Activated CD8-positive, alpha-beta memory T cell treated with anti-CD3 and anti-CD28 coated beads for 24 hours (primary cell): ENCODE results near the gene TAGLN3.
A peak's percentile ranks its signal among the peaks of the same experiment; 100 is the strongest.
"Not testable (repeated sequence)": the region's sequence is repeated elsewhere in the genome, so short reads cannot be mapped to it uniquely, and the experiment has no call there.

Source experiments
- DNase-seq: peaks from one replicate; pipeline ENCODE4 v3.0.0-alpha.2; 2020

Gene TAGLN3

DNA sequence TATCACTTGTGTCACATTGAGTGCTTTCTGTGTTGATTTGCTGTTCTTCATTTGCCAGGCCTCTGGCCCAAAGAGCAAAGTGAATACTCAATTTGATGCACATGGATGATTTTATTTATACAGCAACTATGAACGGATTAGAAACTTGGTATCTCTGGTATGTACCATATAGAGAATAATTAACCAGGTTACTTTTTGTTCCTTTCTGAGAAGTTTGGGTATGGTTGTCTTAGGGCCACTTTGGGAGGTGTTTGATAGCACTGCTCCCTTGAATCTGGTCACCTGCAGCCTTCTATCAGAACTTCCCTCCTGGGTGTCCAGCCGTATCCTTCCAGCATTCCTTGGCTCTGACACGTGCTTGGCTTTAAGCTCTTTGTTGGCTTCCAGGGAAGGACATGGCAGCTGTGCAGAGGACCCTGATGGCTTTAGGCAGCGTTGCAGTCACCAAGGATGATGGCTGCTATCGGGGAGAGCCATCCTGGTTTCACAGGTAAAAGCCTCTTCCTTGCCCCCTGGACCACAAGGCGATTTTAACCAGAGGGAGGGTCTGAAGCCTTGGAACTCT is 12.7 kb downstream of the TAGLN3 start:
- no peak for DNase-seq

DNA sequence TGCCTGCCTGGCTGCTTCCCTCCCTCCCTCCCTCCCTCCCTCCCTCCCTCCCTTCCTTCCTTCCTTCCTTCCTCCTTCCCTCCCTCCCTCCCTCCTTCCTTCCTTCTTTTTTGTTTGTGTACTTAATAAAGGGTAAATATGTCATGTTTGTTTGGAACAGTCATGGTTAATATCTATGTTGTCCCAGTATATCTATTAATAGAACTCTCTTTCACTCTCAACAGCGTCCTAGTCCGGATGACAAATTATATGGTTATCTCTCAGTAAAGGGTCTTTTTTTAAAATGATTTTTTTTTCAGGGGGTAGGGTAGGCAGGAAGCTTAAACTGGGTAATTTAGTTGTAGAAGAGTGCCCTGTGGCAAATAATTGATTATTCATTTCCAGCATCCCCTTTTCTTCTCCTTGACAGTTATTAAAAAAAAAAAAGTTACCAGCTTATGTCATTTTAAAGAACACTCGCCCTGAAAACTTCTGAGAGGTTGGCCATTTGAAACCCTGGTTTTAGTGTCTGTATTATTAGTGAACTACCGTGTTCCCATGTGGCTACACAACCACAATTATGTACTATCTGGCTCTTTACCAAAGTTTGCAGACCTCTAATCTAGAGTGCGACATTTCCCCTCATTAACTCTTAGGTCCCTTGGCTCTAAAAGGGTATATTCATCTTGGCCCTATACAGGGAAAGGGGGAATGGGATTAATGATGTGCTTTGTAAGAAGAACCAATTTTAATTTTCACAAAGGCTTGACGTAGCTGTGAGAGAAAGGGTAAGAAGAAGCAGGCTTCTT is 13.7 kb downstream of the TAGLN3 start:
- DNase-seq: no peak

DNA sequence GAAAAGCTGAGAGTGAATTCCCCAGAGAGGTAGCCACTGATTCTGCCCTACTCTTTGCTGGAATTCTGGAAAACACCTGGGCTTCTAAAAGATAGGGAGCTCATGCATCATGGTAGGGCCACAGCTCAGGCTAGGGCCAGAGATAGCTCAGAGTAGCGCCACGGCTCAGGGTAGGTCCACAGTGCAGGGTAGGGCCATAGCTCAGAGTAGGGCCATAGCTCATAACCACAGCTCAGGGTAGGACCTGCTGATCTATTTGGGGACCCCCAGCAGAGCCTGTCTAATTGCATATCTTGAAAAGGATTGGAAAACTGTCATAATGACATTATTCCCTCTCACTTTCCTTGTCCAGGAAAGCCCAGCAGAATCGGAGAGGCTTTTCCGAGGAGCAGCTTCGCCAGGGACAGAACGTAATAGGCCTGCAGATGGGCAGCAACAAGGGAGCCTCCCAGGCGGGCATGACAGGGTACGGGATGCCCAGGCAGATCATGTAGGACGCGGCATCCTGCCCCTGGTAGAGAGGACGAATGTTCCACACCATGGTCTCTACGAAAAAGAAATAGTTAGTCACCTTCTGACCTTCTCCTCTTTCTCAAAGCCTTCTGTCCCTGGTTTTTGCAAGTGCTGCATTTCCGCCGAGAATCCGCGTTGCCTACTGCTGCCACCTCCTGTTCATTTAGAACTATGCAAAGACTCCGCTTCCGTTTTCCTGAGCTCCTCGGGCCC is 14.5 kb downstream of the TAGLN3 start:
- DNase-seq: peak; percentile 80

DNA sequence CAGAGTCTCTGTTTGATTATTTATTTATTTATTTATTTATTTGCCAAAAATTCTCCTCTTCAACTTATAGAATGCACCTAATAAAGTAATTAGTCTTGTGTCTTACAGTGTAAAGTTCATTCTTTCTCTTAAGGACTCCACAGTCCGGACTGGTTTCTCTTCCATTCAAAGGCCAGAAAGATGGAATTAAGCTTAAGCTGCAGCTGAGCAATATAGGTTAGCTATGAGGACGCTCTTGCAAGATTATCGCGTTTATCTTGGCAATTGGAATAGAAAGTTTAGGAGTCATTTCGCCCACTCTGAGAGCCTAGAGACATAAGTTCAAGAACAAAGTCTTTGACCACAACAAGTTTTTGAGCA is 15.0 kb downstream of the TAGLN3 start:
- no peak for DNase-seq

DNA sequence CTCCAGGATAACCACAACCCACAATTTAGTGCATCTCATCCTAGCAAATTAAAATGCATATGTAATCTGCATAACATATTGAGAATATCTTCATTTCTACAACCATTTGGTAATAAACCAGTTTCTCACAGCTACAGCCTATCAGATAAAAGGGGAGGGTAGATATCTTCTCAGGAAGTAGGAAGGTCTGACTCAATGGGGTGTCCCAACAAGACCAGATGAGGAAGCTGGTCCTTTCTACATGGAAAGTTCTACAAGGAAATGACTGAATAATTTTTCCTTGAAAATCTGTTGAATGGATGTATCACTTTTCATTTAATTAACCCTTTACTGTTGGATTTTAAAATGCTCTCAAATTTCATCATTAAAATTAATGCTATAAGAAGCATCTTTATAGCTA is 18.4 kb downstream of the TAGLN3 start:
- DNase-seq: no peak

DNA sequence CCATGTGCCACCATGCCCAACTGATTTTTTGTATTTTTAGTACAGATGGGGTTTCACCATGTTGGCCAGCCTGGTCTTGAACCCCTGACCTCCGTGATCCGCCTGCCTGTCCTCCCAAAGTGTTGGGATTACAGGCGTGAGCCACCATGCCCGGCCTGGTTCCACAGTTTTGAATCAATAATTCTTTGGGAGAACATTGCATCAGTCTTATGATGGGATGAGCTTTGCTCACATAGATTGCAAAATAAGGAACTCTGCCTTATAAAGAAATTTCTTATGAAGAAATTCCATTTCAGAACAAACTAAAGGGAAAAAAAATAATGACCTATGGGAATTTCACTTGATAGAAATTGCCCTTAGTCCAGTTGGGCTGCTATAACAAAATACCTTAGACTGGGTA is 20.0 kb downstream of the TAGLN3 start:
- DNase-seq: no peak

DNA sequence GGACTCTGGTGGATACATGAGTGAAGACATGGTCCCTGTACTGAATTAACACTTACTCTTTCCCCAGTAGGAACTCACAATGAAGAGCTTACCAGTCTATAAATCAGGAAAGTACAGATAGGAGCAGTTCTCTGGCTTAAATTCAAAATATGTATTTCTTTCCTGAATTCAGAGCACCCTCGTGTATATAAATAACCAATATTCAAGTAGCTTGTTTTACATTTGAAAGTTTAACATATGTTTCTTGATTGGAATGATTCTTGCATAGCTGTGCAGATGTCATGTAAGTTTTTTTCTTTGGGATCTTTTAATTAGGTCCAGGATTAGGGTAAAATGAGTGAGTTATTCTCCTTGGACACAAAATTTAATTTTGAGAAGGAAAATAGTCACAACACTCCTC is 21.0 kb downstream of the TAGLN3 start:
- no peak for DNase-seq

DNA sequence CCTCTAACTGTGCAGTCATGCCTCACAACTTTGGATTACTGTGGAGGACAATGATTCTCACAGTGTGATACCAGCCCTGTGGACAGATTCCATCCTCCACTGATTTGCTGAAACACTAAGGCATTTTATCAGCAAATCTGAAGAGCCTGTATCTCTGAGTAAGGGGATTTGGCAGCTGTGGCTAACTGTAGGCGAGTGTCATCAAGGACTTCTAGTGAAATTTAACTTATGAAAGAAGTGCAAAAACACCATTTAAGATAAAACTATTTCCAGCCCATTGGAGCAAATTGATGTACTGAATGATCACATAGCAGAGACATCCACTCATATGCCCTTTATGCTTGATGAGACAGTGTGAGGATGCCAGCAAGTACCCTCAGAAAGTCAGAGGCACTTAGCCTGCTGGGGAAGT is 22.0 kb downstream of the TAGLN3 start:
- no peak for DNase-seq

DNA sequence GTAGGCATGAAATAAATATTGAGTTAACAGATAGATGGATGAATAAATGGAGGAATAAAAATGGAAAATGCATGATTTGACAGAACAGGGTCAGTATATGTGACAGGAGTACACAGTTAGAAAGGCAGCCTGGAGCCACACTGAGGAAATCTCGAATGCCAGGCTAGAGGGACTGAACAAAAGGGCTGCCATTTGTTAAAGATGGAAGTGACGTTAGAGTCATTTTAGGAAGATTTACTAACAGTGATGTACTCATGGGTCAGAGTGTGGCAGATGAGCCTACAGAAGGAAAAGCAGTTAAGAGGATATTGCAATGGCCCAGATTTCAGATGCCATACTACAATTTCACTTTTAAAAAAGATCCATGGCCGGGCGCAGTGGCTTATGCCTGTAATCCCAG is 28.4 kb downstream of the TAGLN3 start:
- DNase-seq: no peak

DNA sequence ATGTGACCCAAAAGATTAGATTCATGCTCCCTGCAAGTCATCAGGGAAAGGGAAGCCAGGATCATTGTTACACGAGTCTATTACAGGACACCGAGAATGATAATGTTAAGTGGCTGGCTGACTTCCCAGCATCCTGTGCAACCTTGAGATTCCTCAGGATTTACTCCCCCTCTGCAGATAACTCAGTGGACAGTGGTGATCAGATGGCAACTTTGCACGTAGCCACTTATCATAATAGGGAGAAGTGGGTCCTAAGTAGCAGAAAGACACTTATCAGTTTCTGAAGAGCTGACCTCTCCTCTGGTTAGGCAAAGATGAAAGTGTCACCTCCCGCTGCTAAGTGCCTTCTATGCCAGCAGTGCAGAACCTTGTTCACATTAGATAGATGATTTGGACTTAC is 29.1 kb downstream of the TAGLN3 start:
- DNase-seq: no peak

DNA sequence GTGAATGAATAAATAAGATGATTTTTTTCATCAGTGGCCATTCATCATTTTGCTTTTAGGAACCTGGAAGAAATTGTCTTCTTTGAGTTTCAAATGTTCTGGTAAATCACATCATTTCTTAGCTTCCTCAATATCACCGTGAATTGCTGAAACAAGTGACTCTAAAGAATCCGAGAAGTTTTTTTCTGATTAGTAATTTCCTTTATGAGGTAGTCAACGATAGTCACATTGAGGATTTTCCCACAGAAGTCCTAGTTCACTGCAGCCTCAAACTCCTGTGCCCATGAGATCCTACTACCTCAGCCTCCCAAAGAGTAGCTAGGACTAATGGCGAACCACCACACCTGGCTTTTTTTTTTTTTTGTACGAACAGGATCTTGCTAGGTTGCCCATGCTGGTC is 32.2 kb downstream of the TAGLN3 start:
- no peak for DNase-seq

DNA sequence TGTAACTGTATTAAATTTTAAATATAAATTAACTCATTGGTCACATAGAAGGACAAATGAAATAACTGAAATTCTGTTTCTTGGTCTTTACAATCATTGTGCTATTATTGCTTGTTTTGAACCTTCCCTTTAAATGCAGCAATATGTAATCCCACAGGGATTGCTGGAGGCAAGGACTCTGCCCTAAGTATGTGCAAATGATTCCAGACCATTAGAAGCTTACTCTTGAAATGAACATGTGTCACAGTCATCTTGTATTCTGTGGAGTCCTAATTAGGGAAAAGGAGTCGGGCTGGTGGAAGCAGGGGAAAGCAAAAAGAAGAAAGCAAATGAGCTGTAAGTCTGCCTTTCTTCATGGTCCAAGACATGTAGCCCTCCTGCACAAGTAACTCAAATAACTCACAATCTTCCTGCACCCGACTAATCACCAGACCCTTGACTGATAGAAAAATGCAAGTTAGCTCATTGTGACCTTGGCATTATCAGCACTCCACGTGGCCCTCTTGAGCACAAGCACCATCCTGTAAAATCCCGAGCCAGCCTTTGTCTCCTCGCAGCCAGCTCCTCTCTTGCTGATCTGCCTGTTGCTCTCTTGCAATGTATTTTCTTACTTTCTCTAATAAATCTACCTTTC is 33.5 kb downstream of the TAGLN3 start:
- no peak for DNase-seq

DNA sequence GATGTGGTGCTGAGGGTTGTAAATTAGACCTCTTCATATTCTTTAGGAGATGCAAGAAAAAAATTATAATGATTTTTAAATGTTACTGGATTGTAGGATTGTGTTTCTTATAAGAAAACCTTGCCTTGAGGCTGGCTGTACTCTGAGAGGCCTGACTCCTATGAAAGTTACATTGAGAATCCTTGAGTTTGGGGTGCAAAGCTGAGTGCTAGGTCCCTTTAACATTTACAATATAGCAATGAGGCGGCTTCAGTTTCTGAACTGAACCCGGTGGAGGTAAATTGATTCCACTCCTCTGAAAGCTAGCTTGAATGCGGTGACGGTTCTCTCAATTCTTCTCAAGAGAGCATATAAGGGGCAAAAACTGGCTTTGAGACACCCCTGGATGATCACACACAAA is 35.7 kb downstream of the TAGLN3 start, which contains the start of gene TMPRSS7:
TMPRSS7 (plus strand) TSS at position 301 of the 400 bp plus-strand sequence. CDS start 110 bp downstream, outside the sequence.
- DNase-seq: no peak

DNA sequence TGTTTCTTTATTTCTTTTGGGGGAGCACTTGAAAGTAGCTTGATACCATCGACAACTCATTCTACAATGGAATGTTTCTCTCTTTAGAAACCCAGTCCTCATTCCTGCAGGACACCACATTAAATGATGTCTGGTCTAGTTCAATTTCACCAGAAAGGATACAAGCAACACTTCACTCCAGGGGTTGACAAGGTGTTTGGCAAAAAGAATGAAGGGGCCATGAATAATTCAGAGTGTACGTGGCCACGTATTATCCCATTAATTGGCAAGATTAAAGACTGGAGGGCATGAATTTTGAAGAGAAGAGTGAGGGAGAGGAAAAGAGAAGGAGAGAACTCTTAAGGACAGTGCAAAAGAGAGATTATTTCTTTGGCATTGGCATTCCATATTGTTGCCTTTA is 36.5 kb downstream of the TAGLN3 start:
- no peak for DNase-seq

DNA sequence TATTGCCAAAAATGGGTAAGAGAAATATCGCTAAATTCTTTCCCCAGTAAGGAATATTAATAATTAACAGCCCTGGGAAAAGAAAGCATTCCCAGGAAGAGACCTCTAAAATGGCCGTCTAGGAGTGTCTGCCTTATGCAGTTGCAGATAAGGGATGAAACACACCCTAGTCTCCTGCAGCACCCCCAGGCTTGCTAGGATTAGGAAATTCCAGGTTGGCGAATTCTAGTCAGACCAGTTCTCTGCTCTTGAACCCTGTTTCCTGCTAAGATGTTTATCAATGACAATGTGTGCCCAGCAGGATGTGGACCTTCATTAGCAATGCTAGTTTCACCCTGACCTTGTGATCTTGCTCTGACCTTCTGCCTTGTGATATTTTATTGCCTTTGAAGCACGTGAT is 38.5 kb downstream of the TAGLN3 start:
- not testable (repeated sequence) for DNase-seq

DNA sequence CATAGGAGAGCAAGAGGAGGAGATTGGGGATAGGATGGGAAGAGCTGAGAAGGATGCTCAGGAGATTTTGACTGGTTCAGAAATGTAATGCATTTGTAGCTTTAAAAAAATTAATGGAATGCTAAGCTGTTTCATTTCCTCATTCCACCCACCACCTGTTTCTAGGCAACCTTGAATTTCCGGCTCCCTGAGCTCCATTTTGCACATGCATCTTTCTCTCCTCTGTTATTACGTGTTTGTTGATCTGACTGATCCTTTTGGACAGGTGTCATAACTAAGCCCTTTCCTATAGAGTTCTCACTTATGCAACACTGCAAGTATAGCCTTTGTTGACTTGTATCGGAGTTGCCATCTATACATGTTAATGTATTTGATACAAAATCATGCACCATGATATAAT is 40.1 kb downstream of the TAGLN3 start:
- DNase-seq: no peak

DNA sequence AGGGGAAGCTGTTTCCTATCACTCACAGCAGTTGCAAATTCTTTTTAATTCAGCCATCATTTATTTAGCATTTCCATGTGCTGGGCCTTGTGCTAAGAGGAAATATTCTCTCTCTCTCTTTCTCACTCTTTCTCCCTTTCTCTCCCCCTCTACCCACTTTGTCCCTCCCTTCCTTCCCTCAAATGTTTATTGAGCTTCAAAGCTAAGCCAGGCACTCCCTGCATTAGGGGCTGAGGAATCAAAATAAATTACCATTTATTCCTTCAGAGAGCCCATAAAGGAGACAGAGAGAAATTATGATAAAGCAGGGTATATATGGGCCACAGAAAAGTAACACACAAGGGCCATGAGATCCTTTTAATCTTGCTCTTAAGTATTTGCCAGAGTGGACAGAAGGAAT is 42.6 kb downstream of the TAGLN3 start:
- no peak for DNase-seq

DNA sequence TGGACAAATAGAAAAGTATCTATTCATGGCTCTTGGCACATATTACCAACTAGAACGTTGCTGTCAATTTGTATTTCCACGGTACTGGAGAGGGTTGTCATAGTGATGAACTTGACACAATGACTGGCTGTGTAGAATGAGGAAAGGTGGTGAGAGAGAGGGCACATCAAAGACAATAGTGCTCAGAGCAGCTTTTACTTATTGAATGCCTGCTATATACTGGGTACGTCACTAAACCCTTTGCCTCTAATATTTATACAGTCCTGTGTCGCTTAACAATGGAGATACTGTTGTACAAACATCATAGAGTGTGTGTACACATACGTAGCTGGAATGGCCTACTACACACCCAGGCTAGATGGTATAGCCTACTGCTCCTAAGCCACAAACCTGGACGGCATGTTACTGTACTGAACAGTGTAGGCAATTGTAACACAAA is 44.1 kb downstream of the TAGLN3 start:
- no peak for DNase-seq

DNA sequence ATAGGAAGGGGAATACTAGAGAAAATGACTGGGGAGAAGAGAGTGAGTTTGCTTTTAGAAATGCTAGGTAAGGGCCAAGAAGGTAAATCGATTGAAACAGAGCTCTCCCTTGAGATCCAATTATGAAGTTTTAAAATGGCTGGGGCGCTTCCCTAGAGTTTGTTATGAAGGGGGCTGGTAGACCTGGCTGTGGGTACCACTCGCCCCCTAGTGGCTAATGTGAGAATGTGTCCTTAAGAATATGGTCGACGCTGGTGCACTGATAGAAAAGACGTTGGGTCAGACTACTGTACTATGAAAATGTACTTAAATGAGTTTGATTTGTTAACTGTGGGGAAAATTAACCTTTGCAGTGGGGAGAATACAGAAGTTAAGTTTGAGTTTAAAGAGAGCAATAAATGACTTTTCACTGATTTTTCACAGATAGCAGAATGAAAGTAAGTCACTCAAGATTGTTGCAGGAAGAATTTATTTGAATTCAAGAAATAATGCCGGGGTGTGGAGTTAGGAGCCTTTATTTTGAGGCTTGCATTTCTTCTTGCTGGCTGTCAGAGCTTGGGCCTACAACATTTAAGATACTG is 45.0 kb downstream of the TAGLN3 start:
- DNase-seq: no peak

DNA sequence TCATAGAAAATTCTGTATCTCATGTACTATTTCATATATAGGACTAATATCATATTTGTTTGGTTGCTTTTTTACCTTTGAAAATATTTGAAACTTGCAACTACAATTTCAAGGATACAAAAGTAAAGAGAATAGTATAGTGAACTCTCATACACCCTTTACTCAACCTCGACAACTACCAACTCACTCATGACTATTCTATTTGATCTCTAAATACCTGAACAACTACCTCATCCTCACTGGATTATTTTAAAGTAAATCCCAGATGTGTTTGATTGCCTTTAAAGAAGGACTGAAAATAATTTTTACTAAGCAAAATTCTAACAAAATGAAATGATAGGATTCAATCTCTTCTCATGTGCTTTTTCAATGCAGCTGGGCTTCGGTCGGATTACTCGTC is 47.9 kb downstream of the TAGLN3 start:
- no peak for DNase-seq

DNA sequence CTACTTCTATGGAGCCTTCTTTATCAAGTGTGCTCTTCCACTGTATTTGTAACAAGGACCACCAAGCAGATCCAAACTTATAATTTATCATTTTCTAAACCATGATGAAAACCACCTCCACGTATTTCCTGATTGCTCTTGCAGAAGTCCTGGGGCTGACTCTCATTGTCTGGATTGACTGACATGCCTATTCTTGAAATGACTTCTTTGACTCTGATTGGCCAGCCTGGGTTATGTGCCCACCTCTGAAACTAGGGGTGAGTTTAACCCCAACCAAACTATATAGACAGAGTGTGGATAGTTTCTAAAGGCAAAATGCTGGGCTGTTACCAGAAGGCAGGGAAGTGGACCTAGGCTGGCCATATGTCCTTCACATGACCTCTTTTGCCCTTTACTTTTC is 48.5 kb downstream of the TAGLN3 start:
- no peak for DNase-seq

DNA sequence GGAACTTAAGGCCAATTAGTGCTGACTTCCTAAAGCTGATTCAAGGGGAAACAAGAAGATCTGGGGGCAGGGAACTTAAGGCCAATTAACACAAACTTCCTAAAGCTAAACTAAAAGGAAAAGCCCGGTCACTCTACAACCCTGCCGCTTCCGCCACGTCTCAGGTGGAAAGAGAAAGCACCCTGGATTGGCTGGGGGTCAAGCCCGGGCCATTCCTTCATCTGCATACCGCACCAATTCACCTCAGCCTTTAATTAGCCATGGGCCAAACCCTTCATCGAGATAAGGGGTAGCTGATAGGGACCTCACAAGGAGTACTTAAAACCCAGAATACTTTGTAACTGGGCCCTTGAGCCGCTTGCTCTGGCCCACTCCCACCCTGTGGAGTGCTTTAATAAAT is 50.2 kb downstream of the TAGLN3 start:
- no peak for DNase-seq

DNA sequence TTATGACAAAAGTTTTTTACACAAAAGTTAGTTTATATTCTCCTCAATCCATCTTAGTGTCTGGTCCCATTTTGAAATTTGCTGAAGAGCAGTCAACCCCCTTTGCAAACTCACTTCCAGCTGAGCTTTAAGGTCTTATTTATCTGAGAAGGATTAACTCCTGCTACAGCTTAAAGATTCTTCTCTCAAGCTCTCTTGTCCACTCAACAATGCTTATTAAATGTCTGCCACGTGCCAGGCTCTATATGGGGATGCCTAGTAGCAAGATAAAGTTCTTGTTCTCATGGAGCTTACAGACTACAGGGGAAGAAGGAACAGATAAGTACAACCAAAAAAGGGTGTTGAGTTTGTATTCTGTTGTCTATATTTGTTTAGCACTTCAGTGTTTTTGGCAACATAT is 54.5 kb downstream of the TAGLN3 start:
- DNase-seq: no peak
